WTC11 (cell line): Measurements from ENCODE around the gene RMI1.

Experiments used
- ESRRA ChIP-seq: sonication (generic); formaldehyde crosslinking; IDR thresholded peaks from 2 replicates; pipeline ENCODE4 v1.8.1; 2022; ENCODE audit warnings: mild to moderate bottlenecking, missing genetic modification reagents, borderline replicate concordance
- NFYB ChIP-seq: sonication (generic); formaldehyde crosslinking; conservative IDR thresholded peaks from 2 replicates; pipeline ENCODE4 v1.8.0; 2022; ENCODE audit warnings: low read depth, missing genetic modification reagents
- TF ChIP-seq, protein P1 (sequence below): sonication (generic); formaldehyde crosslinking; IDR thresholded peaks from 2 replicates; pipeline ENCODE4 v1.8.1; 2023; ENCODE audit warnings: mild to moderate bottlenecking, missing genetic modification reagents, moderate library complexity
- TF ChIP-seq, protein P2 (sequence below): fragments of 200-600 bp; IDR thresholded peaks from 2 replicates; pipeline ENCODE4 v1.8.0; 2022; ENCODE audit warnings: antibody characterized with exemption
- TF ChIP-seq, protein P3 (sequence below): sonication (generic); formaldehyde crosslinking; IDR thresholded peaks from 2 replicates; pipeline ENCODE4 v1.8.1; 2022; ENCODE audit warnings: low read depth, missing genetic modification reagents, borderline replicate concordance

DNA sequence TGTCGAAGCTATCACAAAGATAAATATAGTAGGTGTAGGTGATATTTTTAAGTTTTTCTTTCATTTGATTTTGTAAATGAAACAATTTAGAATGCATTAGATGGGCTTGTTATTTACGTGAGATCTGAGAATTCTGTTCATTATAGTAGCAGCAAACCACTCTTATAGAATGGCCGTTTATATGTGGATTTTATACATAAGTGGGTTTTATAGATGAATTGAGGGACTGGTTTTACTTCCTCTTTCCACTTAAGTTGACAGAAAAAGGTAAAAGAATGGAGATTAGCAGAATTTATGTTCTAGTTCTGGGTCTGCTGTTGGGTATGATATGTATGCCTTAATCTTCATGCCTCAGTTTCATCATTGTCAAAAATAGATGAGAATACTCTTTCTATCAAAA lies 5.6 kb downstream of the RMI1 start:
- TF ChIP-seq ESRRA (CRISPR knock-in tag) = no peak
- TF ChIP-seq, protein P1, sequence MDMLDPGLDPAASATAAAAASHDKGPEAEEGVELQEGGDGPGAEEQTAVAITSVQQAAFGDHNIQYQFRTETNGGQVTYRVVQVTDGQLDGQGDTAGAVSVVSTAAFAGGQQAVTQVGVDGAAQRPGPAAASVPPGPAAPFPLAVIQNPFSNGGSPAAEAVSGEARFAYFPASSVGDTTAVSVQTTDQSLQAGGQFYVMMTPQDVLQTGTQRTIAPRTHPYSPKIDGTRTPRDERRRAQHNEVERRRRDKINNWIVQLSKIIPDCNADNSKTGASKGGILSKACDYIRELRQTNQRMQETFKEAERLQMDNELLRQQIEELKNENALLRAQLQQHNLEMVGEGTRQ (CRISPR knock-in tag) = no peak
- TF ChIP-seq, protein P2, sequence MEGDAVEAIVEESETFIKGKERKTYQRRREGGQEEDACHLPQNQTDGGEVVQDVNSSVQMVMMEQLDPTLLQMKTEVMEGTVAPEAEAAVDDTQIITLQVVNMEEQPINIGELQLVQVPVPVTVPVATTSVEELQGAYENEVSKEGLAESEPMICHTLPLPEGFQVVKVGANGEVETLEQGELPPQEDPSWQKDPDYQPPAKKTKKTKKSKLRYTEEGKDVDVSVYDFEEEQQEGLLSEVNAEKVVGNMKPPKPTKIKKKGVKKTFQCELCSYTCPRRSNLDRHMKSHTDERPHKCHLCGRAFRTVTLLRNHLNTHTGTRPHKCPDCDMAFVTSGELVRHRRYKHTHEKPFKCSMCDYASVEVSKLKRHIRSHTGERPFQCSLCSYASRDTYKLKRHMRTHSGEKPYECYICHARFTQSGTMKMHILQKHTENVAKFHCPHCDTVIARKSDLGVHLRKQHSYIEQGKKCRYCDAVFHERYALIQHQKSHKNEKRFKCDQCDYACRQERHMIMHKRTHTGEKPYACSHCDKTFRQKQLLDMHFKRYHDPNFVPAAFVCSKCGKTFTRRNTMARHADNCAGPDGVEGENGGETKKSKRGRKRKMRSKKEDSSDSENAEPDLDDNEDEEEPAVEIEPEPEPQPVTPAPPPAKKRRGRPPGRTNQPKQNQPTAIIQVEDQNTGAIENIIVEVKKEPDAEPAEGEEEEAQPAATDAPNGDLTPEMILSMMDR = no peak
- TF ChIP-seq, protein P3, sequence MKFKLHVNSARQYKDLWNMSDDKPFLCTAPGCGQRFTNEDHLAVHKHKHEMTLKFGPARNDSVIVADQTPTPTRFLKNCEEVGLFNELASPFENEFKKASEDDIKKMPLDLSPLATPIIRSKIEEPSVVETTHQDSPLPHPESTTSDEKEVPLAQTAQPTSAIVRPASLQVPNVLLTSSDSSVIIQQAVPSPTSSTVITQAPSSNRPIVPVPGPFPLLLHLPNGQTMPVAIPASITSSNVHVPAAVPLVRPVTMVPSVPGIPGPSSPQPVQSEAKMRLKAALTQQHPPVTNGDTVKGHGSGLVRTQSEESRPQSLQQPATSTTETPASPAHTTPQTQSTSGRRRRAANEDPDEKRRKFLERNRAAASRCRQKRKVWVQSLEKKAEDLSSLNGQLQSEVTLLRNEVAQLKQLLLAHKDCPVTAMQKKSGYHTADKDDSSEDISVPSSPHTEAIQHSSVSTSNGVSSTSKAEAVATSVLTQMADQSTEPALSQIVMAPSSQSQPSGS = no peak
- no peak for TF ChIP-seq NFYB (CRISPR knock-in tag)
